Osteocyte (in vitro differentiated cells): Measurements from ENCODE around the gene DAPK2. TPM values are rescaled to one million over a fixed set of nuclear protein-coding genes. Genes with fewer than 3 reads are reported as not detected.
"Not testable (repeated sequence)": the region's sequence is repeated elsewhere in the genome, so short reads cannot be mapped to it uniquely, and the experiment has no call there.

Source experiments
- DNase-seq: peaks from one replicate; pipeline ENCODE4 v3.0.0; 2021; ENCODE audit warnings: mixed read lengths; ENCODE audit not compliant: unreplicated experiment; ENCODE audit errors: extremely low spot score
- H3K27ac Mint-ChIP-seq: one replicate; pipeline ENCODE4 v1.8.0; 2021; ENCODE audit warnings: mild to moderate bottlenecking, mixed read lengths; ENCODE audit not compliant: unreplicated experiment
- H3K27me3 Mint-ChIP-seq: one replicate; pipeline ENCODE4 v1.8.0; 2021; ENCODE audit warnings: mixed read lengths; ENCODE audit not compliant: unreplicated experiment
- H3K36me3 Mint-ChIP-seq: one replicate; pipeline ENCODE4 v1.8.0; 2021; ENCODE audit warnings: mixed read lengths; ENCODE audit not compliant: unreplicated experiment
- H3K4me1 Mint-ChIP-seq: one replicate; pipeline ENCODE4 v1.8.0; 2021; ENCODE audit warnings: mixed read lengths; ENCODE audit not compliant: unreplicated experiment
- H3K4me3 Mint-ChIP-seq: one replicate; pipeline ENCODE4 v1.8.0; 2021; ENCODE audit warnings: mild to moderate bottlenecking, moderate library complexity, mixed read lengths; ENCODE audit not compliant: unreplicated experiment
- H3K9me3 Mint-ChIP-seq: one replicate; pipeline ENCODE4 v1.8.0; 2021; ENCODE audit warnings: mixed read lengths; ENCODE audit not compliant: unreplicated experiment
- total RNA-seq: library from RNA; stranded (reverse); gene quantifications from 2 replicates; pipeline ENCODE4 v1.2.1, GENCODE V29; 2021
- TF ChIP-seq, protein P1 (sequence below): fragments of 200-600 bp; sonication (generic); IDR thresholded peaks from 2 replicates; pipeline ENCODE4 v1.5.0; 2021; ENCODE audit warnings: antibody characterized with exemption, mild to moderate bottlenecking, moderate library complexity

DAPK2 gene
- total RNA-seq, 1 donor from 2014 or later = 17.6 TPM

DNA sequence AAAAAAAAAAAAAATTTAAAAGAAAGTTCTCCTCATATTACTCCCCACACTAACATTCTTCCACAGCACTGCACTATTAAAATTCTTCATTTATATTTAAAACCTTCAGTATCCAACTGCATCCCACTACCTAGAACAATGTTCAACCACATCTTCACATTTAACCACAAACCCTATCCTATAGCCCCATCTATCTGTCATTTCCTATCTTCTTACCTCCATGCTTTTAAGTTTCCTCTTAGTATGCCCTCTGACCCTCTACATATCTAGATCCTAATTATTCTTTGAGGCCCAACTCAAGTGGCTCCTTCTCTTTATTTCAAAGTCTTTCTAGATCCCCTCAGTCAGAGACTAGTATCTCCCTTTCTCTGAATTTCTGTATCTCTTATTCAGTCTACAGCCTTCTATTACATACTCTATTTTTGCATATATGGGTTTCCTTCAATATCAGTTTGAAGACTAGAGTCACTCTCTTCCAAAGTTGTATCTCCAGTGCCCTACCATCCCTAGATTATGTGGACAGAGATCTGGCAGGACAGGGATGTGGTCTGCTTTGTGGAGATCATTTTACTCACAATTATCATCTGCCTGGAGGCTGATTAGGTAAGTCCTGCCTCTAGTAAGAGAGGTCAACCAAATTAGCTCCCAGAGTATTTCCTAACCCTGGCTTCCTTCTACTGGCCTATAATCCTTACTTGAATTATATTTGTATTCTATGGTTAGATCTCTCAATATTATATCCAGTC, 46.0 kb upstream of the DAPK2 start:
- Mint-ChIP-seq H3K27me3 (no peaks in the 10 kb centered on the region), H3K4me1 (peaks cover 44% of the 10 kb centered on the region), H3K27ac (peak overlapping the region; percentile 98), H3K36me3 (peaks cover 16% of the 10 kb centered on the region), H3K4me3 (peak overlapping the region; percentile 96), H3K9me3 (no peaks in the 10 kb centered on the region)
- TF ChIP-seq, protein P1, sequence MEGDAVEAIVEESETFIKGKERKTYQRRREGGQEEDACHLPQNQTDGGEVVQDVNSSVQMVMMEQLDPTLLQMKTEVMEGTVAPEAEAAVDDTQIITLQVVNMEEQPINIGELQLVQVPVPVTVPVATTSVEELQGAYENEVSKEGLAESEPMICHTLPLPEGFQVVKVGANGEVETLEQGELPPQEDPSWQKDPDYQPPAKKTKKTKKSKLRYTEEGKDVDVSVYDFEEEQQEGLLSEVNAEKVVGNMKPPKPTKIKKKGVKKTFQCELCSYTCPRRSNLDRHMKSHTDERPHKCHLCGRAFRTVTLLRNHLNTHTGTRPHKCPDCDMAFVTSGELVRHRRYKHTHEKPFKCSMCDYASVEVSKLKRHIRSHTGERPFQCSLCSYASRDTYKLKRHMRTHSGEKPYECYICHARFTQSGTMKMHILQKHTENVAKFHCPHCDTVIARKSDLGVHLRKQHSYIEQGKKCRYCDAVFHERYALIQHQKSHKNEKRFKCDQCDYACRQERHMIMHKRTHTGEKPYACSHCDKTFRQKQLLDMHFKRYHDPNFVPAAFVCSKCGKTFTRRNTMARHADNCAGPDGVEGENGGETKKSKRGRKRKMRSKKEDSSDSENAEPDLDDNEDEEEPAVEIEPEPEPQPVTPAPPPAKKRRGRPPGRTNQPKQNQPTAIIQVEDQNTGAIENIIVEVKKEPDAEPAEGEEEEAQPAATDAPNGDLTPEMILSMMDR = no peak
- DNase-seq = no peak

DNA sequence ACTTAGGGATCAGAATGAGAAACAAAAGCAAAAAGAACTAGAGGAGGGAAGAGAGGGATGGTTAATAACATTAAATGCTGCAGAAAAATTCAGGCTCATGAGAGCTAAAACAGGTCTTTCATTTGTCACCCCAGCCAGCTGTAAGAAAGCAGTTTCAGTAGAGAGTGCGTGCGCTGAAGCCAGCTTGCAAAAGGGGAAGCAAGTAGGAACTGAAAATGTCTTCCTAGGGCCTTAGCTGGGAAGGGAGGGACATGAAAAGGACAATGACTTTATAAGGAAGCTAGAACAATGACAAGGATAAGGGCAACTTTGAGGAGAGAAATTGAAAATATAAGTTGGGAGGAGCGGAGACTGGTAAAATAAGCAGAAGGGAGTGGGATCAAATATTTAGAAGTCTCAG, 44.2 kb upstream of the DAPK2 start:
- Mint-ChIP-seq H3K27me3 (no peaks in the 10 kb centered on the region), H3K4me3 (no peak overlapping the region), H3K9me3 (no peaks in the 10 kb centered on the region), H3K36me3 (peaks cover 14% of the 10 kb centered on the region), H3K4me1 (peaks cover 33% of the 10 kb centered on the region), H3K27ac (no peak overlapping the region)
- TF ChIP-seq, protein P1 = no peak
- no peak for DNase-seq

DNA sequence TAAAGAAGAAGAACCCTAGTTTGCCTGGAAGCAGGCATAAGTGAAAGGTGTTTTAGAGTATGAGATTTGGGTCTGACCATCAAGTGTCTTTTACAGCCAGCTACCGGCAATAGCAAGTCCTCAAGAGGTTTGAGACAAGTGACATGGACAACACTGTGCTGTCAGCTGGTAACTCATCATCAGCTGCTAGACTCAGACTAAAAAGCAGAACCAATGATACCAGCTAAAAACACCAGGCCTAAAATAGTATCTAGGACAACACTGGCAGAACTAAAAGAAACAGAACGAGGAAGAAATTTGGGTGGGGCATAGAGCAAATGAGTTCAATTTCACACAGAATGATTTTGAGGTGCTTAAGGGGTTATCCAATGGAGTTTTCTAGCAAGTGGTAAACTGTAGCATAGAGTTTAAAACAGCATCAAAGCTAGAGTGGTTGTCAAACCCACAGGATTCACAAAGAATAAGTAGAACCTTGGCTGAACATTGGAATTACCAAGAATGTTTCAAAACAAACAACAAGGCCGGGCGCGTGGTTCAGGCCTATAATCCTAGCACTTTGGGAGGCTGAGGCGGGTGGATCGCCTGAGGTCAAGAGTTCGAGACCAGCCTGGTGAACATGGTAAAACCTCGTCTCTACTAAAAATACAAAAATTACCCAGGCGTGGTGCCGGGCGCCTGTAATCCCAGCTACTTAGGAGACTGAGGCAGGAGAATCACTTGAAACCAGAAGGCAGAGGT, 43.4 kb upstream of the DAPK2 start:
- Mint-ChIP-seq H3K27ac (no peak overlapping the region), H3K4me1 (peaks cover 26% of the 10 kb centered on the region), H3K9me3 (no peaks in the 10 kb centered on the region), H3K4me3 (no peak overlapping the region), H3K36me3 (peaks cover 14% of the 10 kb centered on the region), H3K27me3 (no peaks in the 10 kb centered on the region)
- no peak for DNase-seq
- TF ChIP-seq, protein P1 = no peak

DNA sequence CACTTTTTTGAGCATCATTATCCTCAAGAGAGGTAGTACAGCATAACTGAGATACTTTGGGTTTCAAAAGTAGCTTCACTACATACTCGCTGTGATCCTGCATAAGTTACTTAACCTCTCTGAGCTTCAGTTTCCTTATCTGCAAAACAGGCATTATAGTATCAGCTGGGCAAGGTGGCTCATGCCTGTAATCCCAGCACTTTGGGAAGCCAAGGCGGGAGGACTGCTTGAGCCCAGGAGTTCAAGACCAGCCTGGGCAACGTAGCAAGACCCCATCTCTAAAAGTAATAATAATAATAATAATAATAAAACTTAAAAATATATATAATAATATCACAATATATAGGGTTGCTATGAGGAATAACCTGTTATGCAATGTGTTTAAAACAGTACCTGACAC, 36.5 kb upstream of the DAPK2 start:
- H3K4me3 Mint-ChIP-seq = no peak overlapping the region
- TF ChIP-seq, protein P1 = no peak
- H3K4me1 Mint-ChIP-seq = no peaks in the 10 kb centered on the region
- peaks cover 16% of the 10 kb centered on the region for H3K36me3 Mint-ChIP-seq
- no peaks in the 10 kb centered on the region for H3K9me3 Mint-ChIP-seq
- no peaks in the 10 kb centered on the region for H3K27me3 Mint-ChIP-seq
- H3K27ac Mint-ChIP-seq = no peak overlapping the region
- no peak for DNase-seq

DNA sequence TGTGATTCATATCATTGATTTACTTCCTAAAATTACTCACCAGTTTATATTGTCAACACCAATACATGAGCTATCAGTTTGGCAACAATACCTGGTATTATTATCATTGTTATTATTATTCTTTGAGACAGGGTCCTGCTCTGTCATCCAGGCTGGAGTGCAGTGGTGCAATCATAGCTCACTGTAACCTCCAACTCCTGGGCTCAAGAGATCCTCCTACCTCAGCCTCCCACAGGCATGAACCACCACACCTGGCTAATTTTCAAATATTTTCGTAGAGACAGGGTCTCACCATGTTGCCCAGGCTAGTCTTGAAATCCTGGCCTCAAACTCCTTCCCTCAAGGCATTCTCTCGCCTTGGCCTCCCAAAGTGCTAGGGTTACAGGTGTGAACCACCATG, 27.2 kb upstream of the DAPK2 start:
- not testable (repeated sequence) for DNase-seq, H3K9me3 Mint-ChIP-seq, H3K27ac Mint-ChIP-seq, H3K27me3 Mint-ChIP-seq, H3K4me3 Mint-ChIP-seq
- Mint-ChIP-seq H3K4me1 (peaks cover 23% of the 10 kb centered on the region), H3K36me3 (peaks cover 18% of the 10 kb centered on the region)
